Fibroblast of lung (primary cell): ENCODE measurements around the gene DHRS4L2. TPM values are rescaled to one million over a fixed set of nuclear protein-coding genes. Genes with fewer than 3 reads are reported as not detected.
"Not testable (repeated sequence)": the region's sequence is repeated elsewhere in the genome, so short reads cannot be mapped to it uniquely, and the experiment has no call there.

Experiments
- DNase-seq, 2 donors: peaks; one replicate each; pipeline versions ENCODE4 v3.0.0 to v3.0.0-alpha.2; 2010; ENCODE audit warnings: low read depth in 2 of 2
- H2AFZ ChIP-seq: 2 replicates; pipeline ENCODE4 v1.5.1; 2012; ENCODE audit warnings: low read length, control low read depth, inconsistent platforms
- H3K27ac ChIP-seq: 2 replicates; pipeline ENCODE4 v1.5.1; 2011; ENCODE audit warnings: low read length, control low read depth; ENCODE audit not compliant: insufficient read depth
- H3K27me3 ChIP-seq: 2 replicates; pipeline ENCODE4 v1.5.1; 2011; ENCODE audit warnings: mild to moderate bottlenecking, low read length; ENCODE audit not compliant: control insufficient read depth, insufficient read depth
- H3K36me3 ChIP-seq: 2 replicates; pipeline ENCODE4 v1.5.1; 2011; ENCODE audit warnings: low read length; ENCODE audit not compliant: control insufficient read depth, insufficient read depth
- H3K4me1 ChIP-seq: 2 replicates; pipeline ENCODE4 v1.5.1; 2011; ENCODE audit warnings: low read length; ENCODE audit not compliant: control insufficient read depth, insufficient read depth; ENCODE audit errors: extremely low read depth
- H3K4me2 ChIP-seq: 2 replicates; pipeline ENCODE4 v1.5.1; 2011; ENCODE audit warnings: low read length, control low read depth; ENCODE audit not compliant: insufficient read depth; ENCODE audit errors: extremely low read depth
- H3K4me3 ChIP-seq, 4 experiments: fragments of 200-600 bp in 1 of 4; sonication (generic) in 1 of 4; replicated peaks in 1 of 4; 2 replicates each; pipeline ENCODE4 v1.5.1; 2011 to 2016; ENCODE audit warnings: low read length in 4 of 4, low read depth in 3 of 4, mild to moderate bottlenecking in 3 of 4, control low read depth in 2 of 4, inconsistent platforms in 1 of 4, mixed read lengths in 1 of 4; ENCODE audit not compliant: insufficient read depth in 1 of 4; ENCODE audit errors: control extremely low read depth in 1 of 4
- H3K79me2 ChIP-seq: 2 replicates; pipeline ENCODE4 v1.5.1; 2012; ENCODE audit warnings: mild to moderate bottlenecking, low read length, inconsistent platforms; ENCODE audit not compliant: control insufficient read depth, insufficient read depth
- H3K9ac ChIP-seq: 2 replicates; pipeline ENCODE4 v1.5.1; 2011; ENCODE audit warnings: mild to moderate bottlenecking, low read length, control low read depth; ENCODE audit not compliant: insufficient read depth
- H3K9me3 ChIP-seq: 2 replicates; pipeline ENCODE4 v1.5.1; 2012; ENCODE audit warnings: low read depth, low read length; ENCODE audit not compliant: control insufficient read depth, insufficient read depth
- H4K20me1 ChIP-seq: 2 replicates; pipeline ENCODE4 v1.5.1; 2011; ENCODE audit warnings: low read length; ENCODE audit not compliant: control insufficient read depth, insufficient read depth; ENCODE audit errors: extremely low read depth
- CTCF ChIP-seq, 2 donors: IDR thresholded peaks in 1 of 2; conservative IDR thresholded peaks in 1 of 2; 1 replicate in 1 of 2; 2 replicates in 1 of 2; pipeline ENCODE4 v1.5.1; 2011 to 2012; ENCODE audit warnings: low read length in 2 of 2, control low read depth in 1 of 2, inconsistent platforms in 1 of 2, low read depth in 1 of 2, mild to moderate bottlenecking in 1 of 2
- EZH2 ChIP-seq: IDR thresholded peaks from 2 replicates; pipeline ENCODE4 v1.5.1; 2012; ENCODE audit warnings: low read length, control low read depth, mild to moderate bottlenecking; ENCODE audit errors: missing control alignments
- polyA minus RNA-seq: library from RNA; depleted of rRNA, polyadenylated mRNA; stranded (reverse); fragments of >200 nt; gene quantifications from 2 replicates; pipeline ENCODE4 v1.2.3, GENCODE V29; 2011; ENCODE audit warnings: low replicate concordance
- polyA plus RNA-seq, 2 donors: library from polyadenylated mRNA; depleted of rRNA in 1 of 2; stranded (reverse) in 1 of 2; unstranded in 1 of 2; fragments of >200 nt; gene quantifications; 2 replicates each; pipeline ENCODE4 v1.2.1, GENCODE V29; 2011 to 2012; ENCODE audit warnings: missing spikeins in 1 of 2
- total RNA-seq: library from RNA; depleted of rRNA; stranded (reverse); fragments of >200 nt; gene quantifications from 2 replicates; pipeline ENCODE4 v1.2.1, GENCODE V29; 2014

The DHRS4L2 gene
- 16.7 and 22.6 TPM in 2 replicates for total RNA-seq
- 12.7 and 12.8 TPM in 2 replicates for polyA plus RNA-seq
- polyA plus RNA-seq (2012), result 27.8 and 33.6 TPM in 2 replicates
- 22.4 and 58.6 TPM in 2 replicates for polyA minus RNA-seq

DNA sequence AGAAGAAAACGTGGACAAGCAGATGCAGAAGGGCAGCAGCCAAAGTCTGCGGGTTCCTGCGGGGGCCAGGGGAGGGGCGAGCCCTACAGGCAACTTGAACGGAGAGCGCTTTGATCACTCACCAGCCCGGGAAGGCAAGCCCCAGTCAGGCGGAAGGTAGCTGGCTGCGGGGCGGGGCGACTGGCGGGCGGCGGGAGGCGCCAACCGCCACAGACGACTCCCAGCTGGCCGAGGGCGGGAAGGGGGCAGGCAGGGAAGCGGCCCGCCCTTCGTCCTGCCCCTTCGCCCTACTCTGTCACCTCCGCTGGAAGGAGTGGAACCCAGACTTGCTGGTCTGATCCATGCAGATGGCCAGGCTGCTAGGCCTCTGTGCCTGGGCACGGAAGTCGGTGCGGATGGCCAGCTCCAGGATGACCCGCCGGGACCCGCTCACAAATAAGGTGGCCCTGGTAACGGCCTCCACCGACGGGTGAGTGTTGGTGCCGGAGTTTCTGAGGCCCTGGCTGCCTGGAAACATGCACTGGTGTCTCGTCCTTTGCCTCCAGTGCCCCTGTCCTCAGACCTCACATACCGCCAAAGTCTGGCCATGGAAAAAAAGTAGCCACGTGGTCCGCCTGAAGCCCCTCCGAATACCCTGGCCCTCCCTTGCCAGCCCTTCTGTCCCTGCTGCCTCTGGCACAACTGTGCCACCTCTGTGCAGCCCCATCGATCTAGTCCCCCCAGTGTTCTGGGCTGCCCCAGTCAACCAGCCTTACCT is at the start of gene DHRS4L2:
Gene DHRS4L2 (plus strand): TSS at position 323 of the 757 bp plus-strand sequence. CDS start 19 bp downstream, at position 342.
- not testable (repeated sequence) for H3K4me1 ChIP-seq, H3K79me2 ChIP-seq, H4K20me1 ChIP-seq, H3K27me3 ChIP-seq, H3K27ac ChIP-seq, H3K9ac ChIP-seq, H3K9me3 ChIP-seq, H3K36me3 ChIP-seq
- peak within 1 kb of the TSS; percentile 59 for H3K4me2 ChIP-seq
- H3K4me3 ChIP-seq, result peak within 1 kb of the TSS in 2 of 4 experiments; percentile 34 to 38
- peak within 1 kb of the TSS; percentile 47 for H2AFZ ChIP-seq
- peak; percentile 61 to 64 for DNase-seq

GRCh38 chr14:23939607-23940326 is 49.0 kb upstream of the DHRS4L2 start:
- no peaks in the 10 kb centered on the region for H3K27me3 ChIP-seq
- H3K4me1 ChIP-seq, result no peaks in the 10 kb centered on the region
- H3K4me3 ChIP-seq, result no peak overlapping the region
- H3K79me2 ChIP-seq, result no peaks in the 10 kb centered on the region
- no peak overlapping the region for H3K27ac ChIP-seq
- no peak for DNase-seq
- H2AFZ ChIP-seq, result no peak overlapping the region
- no peaks in the 10 kb centered on the region for H3K36me3 ChIP-seq
- H3K9me3 ChIP-seq, result no peaks in the 10 kb centered on the region
- no peak overlapping the region for H3K4me2 ChIP-seq
- TF ChIP-seq EZH2, result no peak
- TF ChIP-seq CTCF (conservative IDR thresholded peaks at IDR 0.05 in 1 of 2, IDR thresholded peaks at IDR 0.05 in 1 of 2; ENCODE audit: low read depth in 1 of 2, low read length in 2 of 2), result no peak
- H3K9ac ChIP-seq, result no peak overlapping the region
- no peaks in the 10 kb centered on the region for H4K20me1 ChIP-seq

- TF ChIP-seq CTCF (conservative IDR thresholded peaks at IDR 0.05 in 1 of 2, IDR thresholded peaks at IDR 0.05 in 1 of 2; ENCODE audit: low read depth in 1 of 2, low read length in 2 of 2) (no peak), EZH2 (no peak)
- no peak overlapping the region for H3K27ac ChIP-seq
- H4K20me1 ChIP-seq, result no peaks in the 10 kb centered on the region
- no peak overlapping the region for H2AFZ ChIP-seq
- H3K9ac ChIP-seq, result no peak overlapping the region
- no peaks in the 10 kb centered on the region for H3K4me1 ChIP-seq
- H3K79me2 ChIP-seq, result no peaks in the 10 kb centered on the region
- H3K36me3 ChIP-seq, result no peaks in the 10 kb centered on the region
- H3K4me2 ChIP-seq, result no peak overlapping the region
- no peaks in the 10 kb centered on the region for H3K9me3 ChIP-seq
- no peaks in the 10 kb centered on the region for H3K27me3 ChIP-seq
- no peak overlapping the region for H3K4me3 ChIP-seq
- no peak for DNase-seq
Observed at GRCh38 chr14:23941230-23941629, 47.5 kb upstream of the DHRS4L2 start.
